PFSK-1 (cell line): Measurements from ENCODE around the gene MYG1.

Source experiments
- FOXP2 ChIP-seq: optimal IDR thresholded peaks from 2 replicates; pipeline ENCODE3; 2011; ENCODE audit warnings: borderline replicate concordance, control low read depth, inconsistent platforms; ENCODE audit not compliant: insufficient read depth; ENCODE audit errors: extremely low read length, extremely low read depth
- POLR2AphosphoS5 ChIP-seq: IDR thresholded peaks from 2 replicates; pipeline ENCODE4 v1.6.1; 2012; ENCODE audit warnings: low read depth, mild to moderate bottlenecking, control low read depth, low read length, moderate library complexity
- REST ChIP-seq, 2 experiments: IDR thresholded peaks; 2 replicates each; pipeline versions ENCODE4 v1.6.1 to v1.8.0; 2011 to 2012; ENCODE audit warnings: low read depth in 2 of 2, low read length in 2 of 2, control low read depth in 1 of 2, inconsistent platforms in 1 of 2, mild to moderate bottlenecking in 1 of 2, moderate library complexity in 1 of 2; ENCODE audit not compliant: insufficient read depth in 1 of 2
- SIN3A ChIP-seq: IDR thresholded peaks from 2 replicates; pipeline ENCODE4 v1.6.1; 2012; ENCODE audit warnings: mild to moderate bottlenecking, low read length, moderate library complexity, borderline replicate concordance; ENCODE audit not compliant: insufficient read depth
- TAF1 ChIP-seq: IDR thresholded peaks from 2 replicates; pipeline ENCODE4 v1.6.1; 2012; ENCODE audit warnings: low read length, control low read depth, borderline replicate concordance; ENCODE audit not compliant: insufficient read depth

MYG1 gene

GRCh38 chr12:53332744-53333143 lies 33.2 kb downstream of the MYG1 start:
- TF ChIP-seq SIN3A = no peak

GRCh38 chr12:53333289-53333688 lies 33.8 kb downstream of the MYG1 start:
- TF ChIP-seq REST (IDR thresholded peaks at IDR 0.05; ENCODE audit: insufficient read depth in 1 of 2, low read depth in 2 of 2, low read length in 2 of 2) (no peak), TAF1 (no peak), POLR2AphosphoS5 (no peak), FOXP2 (no peak), SIN3A (no peak)

- TF ChIP-seq TAF1 (no peak), SIN3A (no peak), POLR2AphosphoS5 (no peak), FOXP2 (no peak)
Observed at GRCh38 chr12:53333845-53334244, 34.4 kb downstream of the MYG1 start.

GRCh38 chr12:53334822-53335221 lies 35.3 kb downstream of the MYG1 start:
- no peak for TF ChIP-seq FOXP2
- TF ChIP-seq TAF1 = no peak
- TF ChIP-seq SIN3A = no peak
- no peak for TF ChIP-seq POLR2AphosphoS5
- TF ChIP-seq REST (IDR thresholded peaks at IDR 0.05; ENCODE audit: insufficient read depth in 1 of 2, low read depth in 2 of 2, low read length in 2 of 2) = no peak

GRCh38 chr12:53336181-53336681 lies 36.7 kb downstream of the MYG1 start, which contains the start of gene SP7:
TSS of gene SP7 (minus strand) at chr12:53336354. CDS start at chr12:53335646, 708 bp downstream.
- TF ChIP-seq REST (IDR thresholded peaks at IDR 0.05; ENCODE audit: insufficient read depth in 1 of 2, low read depth in 2 of 2, low read length in 2 of 2) (no peak), POLR2AphosphoS5 (no peak), TAF1 (no peak)

GRCh38 chr12:53338017-53338416 lies 38.5 kb downstream of the MYG1 start:
- no peak for TF ChIP-seq TAF1
- TF ChIP-seq POLR2AphosphoS5 = no peak
- no peak for TF ChIP-seq FOXP2
- TF ChIP-seq SIN3A = no peak
- no peak for TF ChIP-seq REST (IDR thresholded peaks at IDR 0.05; ENCODE audit: insufficient read depth in 1 of 2, low read depth in 2 of 2, low read length in 2 of 2)
